Vagina (tissue), 2 donors: Measurements from ENCODE around the gene TEKT2. TPM values are rescaled to one million over a fixed set of nuclear protein-coding genes. Genes with fewer than 3 reads are reported as not detected.

Experiments used
- DNase-seq, 2 donors: peaks; one replicate each; pipeline ENCODE4 v3.0.0-alpha.2; 2017; ENCODE audit errors: extremely low spot score in 2 of 2
- H3K27ac ChIP-seq: fragments of 200-600 bp; sonication (generic); one replicate; pipeline ENCODE4 v1.5.1; 2019
- H3K27me3 ChIP-seq: fragments of 200-600 bp; sonication (generic); one replicate; pipeline ENCODE4 v1.5.1; 2019
- H3K36me3 ChIP-seq, 2 donors: fragments of 200-600 bp; sonication (generic); one replicate each; pipeline ENCODE4 v1.5.1; 2017 to 2019
- H3K4me1 ChIP-seq: fragments of 200-600 bp; sonication (generic); one replicate; pipeline ENCODE4 v1.5.1; 2019
- H3K4me3 ChIP-seq, 2 donors: fragments of 200-600 bp; sonication (generic); 1 replicate in 1 of 2; 2 replicates in 1 of 2; pipeline ENCODE4 v1.5.1; 2016 to 2019
- H3K9me3 ChIP-seq: fragments of 200-600 bp; sonication (generic); one replicate; pipeline ENCODE4 v1.5.1; 2019
- POLR2A ChIP-seq, 2 donors: fragments of 450-650 bp; IDR thresholded peaks; one replicate each; pipeline ENCODE4 v1.6.1; 2017; ENCODE audit warnings: antibody characterized with exemption in 2 of 2, mild to moderate bottlenecking in 2 of 2, moderate library complexity in 2 of 2
- POLR2AphosphoS5 ChIP-seq, 2 donors: sonication (generic); formaldehyde crosslinking; IDR thresholded peaks; one replicate each; pipeline ENCODE4 v1.9.0; 2017; ENCODE audit warnings: antibody characterized with exemption in 2 of 2, mild to moderate bottlenecking in 2 of 2, low read depth in 1 of 2; ENCODE audit not compliant: insufficient read depth in 1 of 2
- intact Hi-C: fragments of 100-400 bp; cut with DNase I; formaldehyde crosslinking; loops from one replicate; pipeline ENCODE4 v1.15.1; 2023
- total RNA-seq: library from RNA; depleted of rRNA; stranded (reverse); fragments of >200 nt; gene quantifications from one replicate; pipeline ENCODE4 v1.2.3, GENCODE V29; 2016
- TF ChIP-seq, protein P1 (sequence below), 3 experiments: fragments of 450-650 bp in 2 of 3; fragments of 200-600 bp in 1 of 3; sonication (generic) in 1 of 3; IDR thresholded peaks; one replicate each; pipeline ENCODE4 v1.5.1; 2017 to 2019; ENCODE audit warnings: antibody characterized with exemption in 3 of 3, mild to moderate bottlenecking in 2 of 3, moderate library complexity in 2 of 3

Gene TEKT2
- total RNA-seq, 1 donor from 2014 or later: not detected

- no peaks in the 10 kb centered on the region for H3K9me3 ChIP-seq
- no peak for TF ChIP-seq POLR2AphosphoS5 (IDR thresholded peaks at IDR 0.05; ENCODE audit: insufficient read depth in 1 of 2, low read depth in 1 of 2)
- TF ChIP-seq, protein P1, sequence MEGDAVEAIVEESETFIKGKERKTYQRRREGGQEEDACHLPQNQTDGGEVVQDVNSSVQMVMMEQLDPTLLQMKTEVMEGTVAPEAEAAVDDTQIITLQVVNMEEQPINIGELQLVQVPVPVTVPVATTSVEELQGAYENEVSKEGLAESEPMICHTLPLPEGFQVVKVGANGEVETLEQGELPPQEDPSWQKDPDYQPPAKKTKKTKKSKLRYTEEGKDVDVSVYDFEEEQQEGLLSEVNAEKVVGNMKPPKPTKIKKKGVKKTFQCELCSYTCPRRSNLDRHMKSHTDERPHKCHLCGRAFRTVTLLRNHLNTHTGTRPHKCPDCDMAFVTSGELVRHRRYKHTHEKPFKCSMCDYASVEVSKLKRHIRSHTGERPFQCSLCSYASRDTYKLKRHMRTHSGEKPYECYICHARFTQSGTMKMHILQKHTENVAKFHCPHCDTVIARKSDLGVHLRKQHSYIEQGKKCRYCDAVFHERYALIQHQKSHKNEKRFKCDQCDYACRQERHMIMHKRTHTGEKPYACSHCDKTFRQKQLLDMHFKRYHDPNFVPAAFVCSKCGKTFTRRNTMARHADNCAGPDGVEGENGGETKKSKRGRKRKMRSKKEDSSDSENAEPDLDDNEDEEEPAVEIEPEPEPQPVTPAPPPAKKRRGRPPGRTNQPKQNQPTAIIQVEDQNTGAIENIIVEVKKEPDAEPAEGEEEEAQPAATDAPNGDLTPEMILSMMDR (IDR thresholded peaks at IDR 0.05): no peak
- no peak for TF ChIP-seq POLR2A (IDR thresholded peaks at IDR 0.05)
- intact Hi-C loops: loop anchor here (5.0 kb wide), 2 partner anchors 36 to 196 kb away; no protein-coding TSS in a partner anchor
- H3K36me3 ChIP-seq: peaks cover 0 to 38% of the 10 kb centered on the region in 2 donors
- DNase-seq: no peak
- peaks cover 9% of the 10 kb centered on the region for H3K4me1 ChIP-seq
- H3K27me3 ChIP-seq: no peaks in the 10 kb centered on the region
- no peak overlapping the region for H3K4me3 ChIP-seq
- no peak overlapping the region for H3K27ac ChIP-seq
These were observed 12.9 kb downstream of the TEKT2 start for GRCh38 chr1:36096500-36097432.

GRCh38 chr1:36097693-36098585 is 14.0 kb downstream of the TEKT2 start:
- Histone ChIP-seq H3K9me3 (no peaks in the 10 kb centered on the region), H3K4me3 (no peak overlapping the region), H3K4me1 (peaks cover 9% of the 10 kb centered on the region), H3K27me3 (no peaks in the 10 kb centered on the region), H3K36me3 (peaks cover 0 to 26% of the 10 kb centered on the region in 2 donors), H3K27ac (no peak overlapping the region)
- no peak for DNase-seq
- intact Hi-C loops: loop anchor here (5.0 kb wide), 2 partner anchors 34 to 194 kb away; no protein-coding TSS in a partner anchor
- TF ChIP-seq POLR2AphosphoS5 (IDR thresholded peaks at IDR 0.05; ENCODE audit: insufficient read depth in 1 of 2, low read depth in 1 of 2) (no peak), POLR2A (IDR thresholded peaks at IDR 0.05) (no peak)
- TF ChIP-seq, protein P1 (IDR thresholded peaks at IDR 0.05): no peak

GRCh38 chr1:36098650-36099365 is 14.9 kb downstream of the TEKT2 start:
- Histone ChIP-seq H3K4me3 (no peak overlapping the region), H3K9me3 (no peaks in the 10 kb centered on the region), H3K27me3 (no peaks in the 10 kb centered on the region), H3K27ac (no peak overlapping the region), H3K36me3 (peaks cover 0 to 18% of the 10 kb centered on the region in 2 donors), H3K4me1 (peaks cover 9% of the 10 kb centered on the region)
- intact Hi-C loops: loop anchor here (5.0 kb wide), 2 partner anchors 33 to 193 kb away; no protein-coding TSS in a partner anchor
- DNase-seq: no peak
- TF ChIP-seq, protein P1 (IDR thresholded peaks at IDR 0.05): no peak
- TF ChIP-seq POLR2A (IDR thresholded peaks at IDR 0.05) (no peak), POLR2AphosphoS5 (IDR thresholded peaks at IDR 0.05; ENCODE audit: insufficient read depth in 1 of 2, low read depth in 1 of 2) (no peak)

GRCh38 chr1:36099681-36100341 is 15.9 kb downstream of the TEKT2 start:
- Histone ChIP-seq H3K9me3 (no peaks in the 10 kb centered on the region), H3K4me3 (no peak overlapping the region), H3K4me1 (peaks cover 9% of the 10 kb centered on the region), H3K36me3 (peaks cover 0 to 8% of the 10 kb centered on the region in 2 donors), H3K27me3 (no peaks in the 10 kb centered on the region), H3K27ac (peak overlapping the region; percentile 49)
- DNase-seq: no peak
- intact Hi-C loops: loop anchor here (5.0 kb wide), 3 partner anchors 32 to 322 kb away; no protein-coding TSS in a partner anchor
- TF ChIP-seq, protein P1 (IDR thresholded peaks at IDR 0.05): peak; percentile 88 to 96 (median 91)
- TF ChIP-seq POLR2AphosphoS5 (IDR thresholded peaks at IDR 0.05; ENCODE audit: insufficient read depth in 1 of 2, low read depth in 1 of 2) (peak in 1 of 2 donors; percentile 42), POLR2A (IDR thresholded peaks at IDR 0.05) (no peak)
